Tibial artery (tissue), 4 donors: ENCODE results near the gene PDCL2.

Experiments used
- DNase-seq, 2 donors: peaks; one replicate each; pipeline ENCODE4 v3.0.0-alpha.2; 2019
- H3K27ac ChIP-seq, 2 donors: fragments of 200-600 bp; sonication (generic) in 1 of 2; 1 replicate in 1 of 2; 2 replicates in 1 of 2; pipeline ENCODE4 v1.5.1; 2018 to 2019; ENCODE audit warnings: mild to moderate bottlenecking in 1 of 2
- H3K27me3 ChIP-seq, 2 donors: fragments of 200-600 bp; sonication (generic) in 1 of 2; one replicate each; pipeline versions ENCODE4 v1.5.1 to v1.6.0; 2016 to 2019
- H3K36me3 ChIP-seq, 3 donors: fragments of 200-600 bp; sonication (generic) in 2 of 3; one replicate each; pipeline ENCODE4 v1.5.1; 2016 to 2019; ENCODE audit warnings: mild to moderate bottlenecking in 2 of 3
- H3K4me1 ChIP-seq, 4 donors: fragments of 200-600 bp; sonication (generic) in 2 of 4; 1 replicate in 3 of 4; 2 replicates in 1 of 4; pipeline ENCODE4 v1.5.1; 2016 to 2019
- H3K4me3 ChIP-seq, 2 donors: fragments of 200-600 bp; sonication (generic) in 1 of 2; 1 replicate in 1 of 2; 2 replicates in 1 of 2; pipeline ENCODE4 v1.5.1; 2018 to 2019; ENCODE audit warnings: mild to moderate bottlenecking in 2 of 2
- H3K9me3 ChIP-seq, 3 donors: fragments of 200-600 bp; sonication (generic) in 1 of 3; one replicate each; pipeline ENCODE4 v1.5.1; 2016 to 2019
- CTCF ChIP-seq, 2 experiments: fragments of 200-600 bp in 1 of 2; fragments of 450-650 bp in 1 of 2; IDR thresholded peaks; one replicate each; pipeline ENCODE4 v1.5.1; 2017 to 2019; ENCODE audit warnings: antibody characterized with exemption in 2 of 2, mild to moderate bottlenecking in 1 of 2, moderate library complexity in 1 of 2
- intact Hi-C: fragments of 100-400 bp; cut with DNase I; formaldehyde crosslinking; loops from one replicate; pipeline ENCODE4 v1.15.0; 2023; ENCODE audit warnings: low total_unique reads

Gene PDCL2

DNA sequence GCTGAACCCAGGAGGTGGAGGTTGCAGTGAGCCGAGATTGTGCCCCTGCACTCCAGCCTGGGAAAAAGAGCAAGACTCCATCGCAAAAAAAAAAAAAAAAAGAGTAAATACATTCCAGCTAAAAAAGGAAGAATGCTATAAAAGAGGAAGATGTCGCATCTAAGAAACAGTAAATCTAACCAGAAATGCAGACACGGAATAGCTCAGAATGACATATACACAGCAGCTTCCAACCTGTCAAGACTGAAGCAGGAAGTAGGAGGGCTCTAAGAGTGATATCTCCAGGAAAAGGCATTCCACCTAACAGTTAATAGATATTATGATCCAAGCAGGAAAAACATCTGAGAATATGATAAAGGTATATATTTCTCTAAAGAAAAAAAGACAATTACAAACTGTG is 61.4 kb downstream of the PDCL2 start:
- Histone ChIP-seq H3K27ac (no peak overlapping the region), H3K9me3 (peaks cover 0 to 8% (median 0%) of the 10 kb centered on the region in 3 donors), H3K36me3 (no peaks in the 10 kb centered on the region), H3K27me3 (no peaks in the 10 kb centered on the region), H3K4me3 (no peak overlapping the region), H3K4me1 (no peaks in the 10 kb centered on the region)
- TF ChIP-seq CTCF (IDR thresholded peaks at IDR 0.05) = no peak
- intact Hi-C loops = no loop called here
- DNase-seq = no peak

- Histone ChIP-seq H3K4me3 (no peak overlapping the region), H3K27me3 (no peaks in the 10 kb centered on the region), H3K9me3 (peaks cover 0 to 8% (median 0%) of the 10 kb centered on the region in 3 donors), H3K36me3 (no peaks in the 10 kb centered on the region), H3K4me1 (no peaks in the 10 kb centered on the region), H3K27ac (no peak overlapping the region)
- no peak for TF ChIP-seq CTCF (IDR thresholded peaks at IDR 0.05)
- intact Hi-C loops = no loop called here
- no peak for DNase-seq
Observed at GRCh38 chr4:55530167-55530566, 61.9 kb downstream of the PDCL2 start.

DNA sequence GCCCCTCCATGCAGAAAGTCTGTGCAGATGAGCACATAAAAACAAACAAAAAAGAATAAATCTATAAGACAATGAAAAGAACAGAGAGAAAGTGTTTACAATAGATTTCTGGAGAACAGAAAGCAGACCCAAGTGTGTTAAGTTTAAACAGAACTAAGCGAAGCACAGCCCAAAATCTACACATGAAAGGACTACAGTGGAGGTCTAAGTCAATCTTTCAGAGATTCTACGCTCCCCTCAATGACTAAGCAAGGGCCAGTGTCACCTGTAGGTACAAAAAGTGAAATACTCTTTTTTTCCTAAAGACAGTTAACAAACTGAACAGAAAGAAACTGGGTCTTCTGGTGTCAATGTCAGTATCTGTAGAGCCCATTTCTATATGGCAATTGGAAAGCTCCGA is 63.6 kb downstream of the PDCL2 start:
- peaks cover 0 to 5% (median 0%) of the 10 kb centered on the region in 3 donors for H3K9me3 ChIP-seq
- DNase-seq = no peak
- no peak for TF ChIP-seq CTCF (IDR thresholded peaks at IDR 0.05)
- no peaks in the 10 kb centered on the region for H3K27me3 ChIP-seq
- no peaks in the 10 kb centered on the region for H3K36me3 ChIP-seq
- no peak overlapping the region for H3K27ac ChIP-seq
- no peaks in the 10 kb centered on the region for H3K4me1 ChIP-seq
- H3K4me3 ChIP-seq = no peak overlapping the region
- intact Hi-C loops = no loop called here

DNA sequence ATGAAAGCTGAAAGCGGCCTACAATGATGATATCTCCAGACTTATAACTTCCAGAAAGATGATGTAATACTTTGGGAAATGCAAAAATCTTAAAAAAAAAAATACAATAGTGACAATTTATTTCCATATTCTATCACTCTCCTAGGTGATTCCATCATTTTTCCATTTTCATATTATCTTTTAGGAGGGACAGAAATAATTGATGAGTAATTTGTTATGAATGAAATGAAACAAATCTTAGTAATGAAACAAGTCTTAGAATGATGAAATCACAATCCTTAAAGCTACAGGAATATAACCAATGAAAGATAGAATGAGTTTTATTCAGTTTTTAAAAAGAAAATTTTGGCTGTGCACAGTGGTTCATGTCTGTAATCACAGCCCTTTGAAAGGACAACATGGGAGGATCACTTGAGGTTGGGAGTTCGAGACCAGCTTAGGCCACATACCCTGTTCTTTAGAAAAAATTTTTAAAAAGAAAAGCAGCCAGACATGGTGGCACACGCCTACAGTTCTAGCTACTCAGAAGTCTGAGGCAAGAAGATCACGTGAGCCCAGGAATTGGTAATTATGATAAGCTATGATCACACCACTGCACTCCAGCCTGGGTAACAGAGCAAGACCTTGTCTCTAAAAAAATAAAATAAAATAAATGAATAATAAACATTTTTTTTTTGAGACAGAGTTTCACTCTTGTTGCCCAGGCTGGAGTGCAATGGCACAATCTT is 67.0 kb downstream of the PDCL2 start:
- no peaks in the 10 kb centered on the region for H3K36me3 ChIP-seq
- no peak overlapping the region for H3K4me3 ChIP-seq
- H3K4me1 ChIP-seq = no peaks in the 10 kb centered on the region
- no peaks in the 10 kb centered on the region for H3K27me3 ChIP-seq
- DNase-seq = no peak
- H3K27ac ChIP-seq = no peak overlapping the region
- no peaks in the 10 kb centered on the region for H3K9me3 ChIP-seq
- TF ChIP-seq CTCF (IDR thresholded peaks at IDR 0.05) = no peak
- intact Hi-C loops = no loop called here

- H3K4me3 ChIP-seq = no peak overlapping the region
- no peak overlapping the region for H3K27ac ChIP-seq
- H3K36me3 ChIP-seq = no peaks in the 10 kb centered on the region
- no peak for DNase-seq
- intact Hi-C loops = no loop called here
- H3K27me3 ChIP-seq = no peaks in the 10 kb centered on the region
- peaks cover 0 to 6% (median 0%) of the 10 kb centered on the region in 4 donors for H3K4me1 ChIP-seq
- TF ChIP-seq CTCF (IDR thresholded peaks at IDR 0.05) = no peak
- H3K9me3 ChIP-seq = no peaks in the 10 kb centered on the region
Observed at GRCh38 chr4:55518442-55518841, 73.6 kb downstream of the PDCL2 start.
